Keratinocyte (primary cell): ENCODE data around the gene NOTCH3. TPM values are rescaled to one million over a fixed set of nuclear protein-coding genes. Genes with fewer than 3 reads are reported as not detected.

Experiments
- DNase-seq: peaks from one replicate; pipeline ENCODE4 v3.0.0-alpha.2; 2011; ENCODE audit warnings: low read depth, missing footprints, low spot score
- FAIRE-seq: peaks from 2 replicates; lab custom pipeline; 2011; peaks lifted over from hg19 to GRCh38; lab: Jason Lieb, UNC
- H2AFZ ChIP-seq: 2 replicates; pipeline ENCODE4 v1.6.0; 2012; ENCODE audit warnings: low read length, control low read depth, inconsistent platforms; ENCODE audit not compliant: control insufficient read depth
- H3K27ac ChIP-seq: 2 replicates; pipeline ENCODE4 v1.5.1; 2011; ENCODE audit warnings: low read length; ENCODE audit not compliant: control insufficient read depth, insufficient read depth
- H3K27me3 ChIP-seq: 3 replicates; pipeline ENCODE4 v1.6.0; 2011; ENCODE audit warnings: low read length; ENCODE audit not compliant: control insufficient read depth, insufficient read depth; ENCODE audit errors: extremely low read depth
- H3K36me3 ChIP-seq, 2 experiments: 2 replicates in 1 of 2; 3 replicates in 1 of 2; pipeline ENCODE4 v1.5.1; 2011; ENCODE audit warnings: low read length in 2 of 2, mild to moderate bottlenecking in 1 of 2; ENCODE audit not compliant: control insufficient read depth in 2 of 2, insufficient read depth in 2 of 2; ENCODE audit errors: extremely low read depth in 1 of 2
- H3K4me1 ChIP-seq: 3 replicates; pipeline ENCODE4 v1.5.1; 2011; ENCODE audit warnings: low read length; ENCODE audit not compliant: control insufficient read depth, insufficient read depth; ENCODE audit errors: extremely low read depth
- H3K4me2 ChIP-seq: 3 replicates; pipeline ENCODE4 v1.6.0; 2011; ENCODE audit warnings: low read depth, low read length; ENCODE audit not compliant: control insufficient read depth, insufficient read depth; ENCODE audit errors: extremely low read depth
- H3K4me3 ChIP-seq, 3 experiments: fragments of 200-600 bp in 1 of 3; sonication (generic) in 1 of 3; 2 replicates in 2 of 3; 3 replicates in 1 of 3; pipeline ENCODE4 v1.5.1; 2011 to 2016; ENCODE audit warnings: low read length in 3 of 3, mild to moderate bottlenecking in 3 of 3, control low read depth in 2 of 3, inconsistent platforms in 1 of 3, low read depth in 1 of 3, mixed read lengths in 1 of 3, mixed run types in 1 of 3, moderate library complexity in 1 of 3; ENCODE audit not compliant: control insufficient read depth in 2 of 3, insufficient read depth in 2 of 3; ENCODE audit errors: extremely low read depth in 1 of 3
- H3K79me2 ChIP-seq: 2 replicates; pipeline ENCODE4 v1.6.0; 2012; ENCODE audit warnings: low read length; ENCODE audit not compliant: control insufficient read depth, insufficient read depth
- H3K9ac ChIP-seq: 3 replicates; pipeline ENCODE4 v1.6.0; 2011; ENCODE audit warnings: low read length; ENCODE audit not compliant: control insufficient read depth, insufficient read depth; ENCODE audit errors: extremely low read depth
- H3K9me1 ChIP-seq: 3 replicates; pipeline ENCODE4 v1.6.0; 2011; ENCODE audit warnings: low read length; ENCODE audit not compliant: control insufficient read depth, insufficient read depth; ENCODE audit errors: extremely low read depth
- H3K9me3 ChIP-seq: 2 replicates; pipeline ENCODE4 v1.5.1; 2012; ENCODE audit warnings: low read depth, low read length; ENCODE audit not compliant: control insufficient read depth
- H4K20me1 ChIP-seq: 3 replicates; pipeline ENCODE4 v1.6.0; 2011; ENCODE audit warnings: low read length; ENCODE audit not compliant: control insufficient read depth, insufficient read depth; ENCODE audit errors: extremely low read depth
- CTCF ChIP-seq, 3 experiments: IDR thresholded peaks in 1 of 3; conservative IDR thresholded peaks in 1 of 3; optimal IDR thresholded peaks in 1 of 3; 2 replicates in 2 of 3; 3 replicates in 1 of 3; pipeline versions ENCODE3 to v1.5.1; 2011; ENCODE audit warnings: low read length in 3 of 3, mild to moderate bottlenecking in 3 of 3, moderate library complexity in 2 of 3, control low read depth in 1 of 3, inconsistent platforms in 1 of 3; ENCODE audit not compliant: insufficient read depth in 2 of 3; ENCODE audit errors: extremely low read depth in 1 of 3
- EZH2 ChIP-seq: IDR thresholded peaks from one replicate; pipeline ENCODE4 v1.6.1; 2012; ENCODE audit warnings: inconsistent platforms, mild to moderate bottlenecking, low read length, moderate library complexity
- dilution Hi-C: fragments of 300-500 bp; cut with MboI; formaldehyde crosslinking; loops from one replicate; pipeline ENCODE4 v1.7.0; 2020; ENCODE audit warnings: low sequenced_read_pairs; ENCODE audit not compliant: extremely low pct_ligation_motif_present
- polyA plus RNA-seq, 5 experiments: library from polyadenylated mRNA; depleted of rRNA in 3 of 5; stranded (reverse) in 3 of 5; stranded (forward) in 1 of 5; unstranded in 1 of 5; fragments of >200 nt; gene quantifications; 1 replicate in 1 of 5; 2 replicates in 3 of 5; 3 replicates in 1 of 5; pipeline versions ENCODE4 v1.2.1 to v1.2.3, GENCODE V29; 2011 to 2012; ENCODE audit warnings: missing spikeins in 2 of 5, low read depth in 1 of 5, low replicate concordance in 1 of 5

NOTCH3 gene
- polyA plus RNA-seq, 1 donor (not counting 4 experiments of a cell fraction or from before 2014, with no cell fraction given): 4.1 TPM

GRCh38 chr19:15197942-15198341 is 2.9 kb downstream of the NOTCH3 start:
- Histone ChIP-seq H3K79me2 (no peaks in the 10 kb centered on the region), H3K4me2 (peak overlapping the region; percentile 45), H3K4me1 (peaks cover 16% of the 10 kb centered on the region), H3K9me3 (no peaks in the 10 kb centered on the region), H3K36me3 (peaks cover 0 to 1% of the 10 kb centered on the region in 2 experiments), H2AFZ (no peak overlapping the region), H3K27ac (no peak overlapping the region), H3K4me3 (no peak overlapping the region), H3K27me3 (peaks cover 21% of the 10 kb centered on the region), H3K9ac (no peak overlapping the region), H3K9me1 (no peaks in the 10 kb centered on the region), H4K20me1 (no peaks in the 10 kb centered on the region)
- no peak for FAIRE-seq
- dilution Hi-C loops: no loop called here
- DNase-seq: no peak
- TF ChIP-seq CTCF (optimal IDR thresholded peaks at IDR 0.05 in 1 of 3, IDR thresholded peaks at IDR 0.05 in 1 of 3, conservative IDR thresholded peaks at IDR 0.05 in 1 of 3; ENCODE audit: extremely low read depth in 1 of 3, insufficient read depth in 2 of 3, low read length in 3 of 3) (no peak), EZH2 (no peak)

GRCh38 chr19:15197275-15197941 is 3.4 kb downstream of the NOTCH3 start:
- H3K79me2 ChIP-seq: no peaks in the 10 kb centered on the region
- no peak overlapping the region for H3K4me2 ChIP-seq
- H2AFZ ChIP-seq: no peak overlapping the region
- TF ChIP-seq EZH2: no peak
- no peak for TF ChIP-seq CTCF (optimal IDR thresholded peaks at IDR 0.05 in 1 of 3, IDR thresholded peaks at IDR 0.05 in 1 of 3, conservative IDR thresholded peaks at IDR 0.05 in 1 of 3; ENCODE audit: extremely low read depth in 1 of 3, insufficient read depth in 2 of 3, low read length in 3 of 3)
- H3K9me1 ChIP-seq: no peaks in the 10 kb centered on the region
- H3K27me3 ChIP-seq: peaks cover 21% of the 10 kb centered on the region
- no peaks in the 10 kb centered on the region for H4K20me1 ChIP-seq
- no peaks in the 10 kb centered on the region for H3K9me3 ChIP-seq
- no peak overlapping the region for H3K27ac ChIP-seq
- peaks cover 16% of the 10 kb centered on the region for H3K4me1 ChIP-seq
- peaks cover 0 to 1% of the 10 kb centered on the region in 2 experiments for H3K36me3 ChIP-seq
- DNase-seq: no peak
- no peak overlapping the region for H3K9ac ChIP-seq
- dilution Hi-C loops: no loop called here
- no peak overlapping the region for H3K4me3 ChIP-seq
- no peak for FAIRE-seq
